Measurements from ENCODE around the gene SPAG6. TPM values are rescaled to one million over a fixed set of nuclear protein-coding genes. Genes with fewer than 3 reads are reported as not detected.

Gene SPAG6
- total and polyA plus RNA-seq, 2 experiments from 2014 or later: 0.21 TPM; not detected in 1

DNA sequence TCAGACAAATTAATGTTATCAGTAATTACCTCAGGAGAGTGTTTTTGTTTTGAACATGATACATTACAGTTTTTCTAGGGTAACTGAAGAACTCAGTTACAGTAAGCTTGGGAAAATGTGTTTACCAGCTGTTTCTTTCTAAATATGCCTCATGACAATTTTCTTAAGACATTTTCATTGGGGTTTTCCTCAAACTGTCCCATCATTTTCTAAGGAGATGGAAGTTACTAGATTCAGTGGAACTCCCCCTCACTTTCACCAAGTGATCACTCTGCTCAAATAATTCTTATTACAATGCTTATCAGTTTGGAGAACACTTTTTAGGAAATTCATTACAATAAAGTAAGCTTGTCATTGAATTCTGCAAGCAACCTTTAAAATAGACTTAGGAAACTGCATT, 6.4 kb upstream of the SPAG6 start (continued):
- TF ChIP-seq, protein P1, sequence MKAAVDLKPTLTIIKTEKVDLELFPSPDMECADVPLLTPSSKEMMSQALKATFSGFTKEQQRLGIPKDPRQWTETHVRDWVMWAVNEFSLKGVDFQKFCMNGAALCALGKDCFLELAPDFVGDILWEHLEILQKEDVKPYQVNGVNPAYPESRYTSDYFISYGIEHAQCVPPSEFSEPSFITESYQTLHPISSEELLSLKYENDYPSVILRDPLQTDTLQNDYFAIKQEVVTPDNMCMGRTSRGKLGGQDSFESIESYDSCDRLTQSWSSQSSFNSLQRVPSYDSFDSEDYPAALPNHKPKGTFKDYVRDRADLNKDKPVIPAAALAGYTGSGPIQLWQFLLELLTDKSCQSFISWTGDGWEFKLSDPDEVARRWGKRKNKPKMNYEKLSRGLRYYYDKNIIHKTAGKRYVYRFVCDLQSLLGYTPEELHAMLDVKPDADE (IDR thresholded peaks at IDR 0.05): no peak
- TF ChIP-seq EZH2phosphoT487 (IDR thresholded peaks at IDR 0.05; ENCODE audit: unreplicated experiment): no peak

DNA sequence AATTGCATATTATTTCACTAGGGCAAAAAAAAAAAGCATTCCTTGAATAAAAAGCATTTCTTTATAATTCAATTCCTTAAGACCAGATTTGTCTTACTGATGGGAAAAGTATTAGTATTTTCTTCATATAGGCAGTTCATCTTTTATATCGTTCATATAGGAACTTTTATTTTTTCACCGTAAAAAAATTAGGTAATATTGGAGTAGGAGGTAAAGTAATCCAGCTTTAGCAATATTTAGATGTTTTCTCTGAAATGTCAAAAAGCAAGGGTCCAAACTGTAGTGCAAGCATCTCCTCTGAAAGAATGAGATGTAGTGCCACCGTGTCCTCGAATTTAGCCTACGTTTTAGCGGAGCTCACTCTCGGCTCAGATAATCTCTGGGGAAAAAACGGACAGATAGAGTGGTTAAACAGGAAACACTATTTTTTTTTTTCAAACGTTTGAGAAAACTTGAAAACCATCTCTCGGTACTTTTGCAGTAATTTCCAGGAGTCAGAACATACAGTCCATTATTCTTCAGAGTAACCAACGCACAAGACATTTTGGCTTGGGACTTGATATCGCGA, 5.5 kb upstream of the SPAG6 start:
- Mint-ChIP-seq H3K27ac (no peak overlapping the region), H3K4me3 (peak overlapping the region; percentile 70), H3K36me3 (ENCODE audit: low read depth) (no peaks in the 10 kb centered on the region), H3K4me1 (peaks cover 18% of the 10 kb centered on the region), H3K27me3 (ENCODE audit: insufficient read depth, low read depth, poor library complexity) (peaks cover 94% of the 10 kb centered on the region), H3K9me3 (no peaks in the 10 kb centered on the region; the same call in 2 of the 3 replicates)
- Histone ChIP-seq H3K27ac (ENCODE audit: low read depth) (no peak overlapping the region), H3K9me2 (ENCODE audit: insufficient read depth) (no peaks in the 10 kb centered on the region), H3F3A (replicated peaks; ENCODE audit: low read depth) (peaks cover 29% of the 10 kb centered on the region), H3K4me1 (ENCODE audit: insufficient read depth) (peaks cover 39% of the 10 kb centered on the region), H2AFZ (no peak overlapping the region), H3K4me3 (peak overlapping the region; percentile 60), H3K79me2 (replicated peaks; ENCODE audit: insufficient read depth) (no peaks in the 10 kb centered on the region), H3K4me2 (peak overlapping the region; percentile 77), H4K20me1 (replicated peaks; ENCODE audit: insufficient read depth) (peaks cover 25% of the 10 kb centered on the region), H3K27me3 (ENCODE audit: insufficient read depth) (peaks cover 100% of the 10 kb centered on the region), H3K36me3 (ENCODE audit: insufficient read depth) (no peaks in the 10 kb centered on the region)
- no peak for ATAC-seq
- DNase-seq (ENCODE audit: low spot score): no peak
- TF ChIP-seq, protein P2, sequence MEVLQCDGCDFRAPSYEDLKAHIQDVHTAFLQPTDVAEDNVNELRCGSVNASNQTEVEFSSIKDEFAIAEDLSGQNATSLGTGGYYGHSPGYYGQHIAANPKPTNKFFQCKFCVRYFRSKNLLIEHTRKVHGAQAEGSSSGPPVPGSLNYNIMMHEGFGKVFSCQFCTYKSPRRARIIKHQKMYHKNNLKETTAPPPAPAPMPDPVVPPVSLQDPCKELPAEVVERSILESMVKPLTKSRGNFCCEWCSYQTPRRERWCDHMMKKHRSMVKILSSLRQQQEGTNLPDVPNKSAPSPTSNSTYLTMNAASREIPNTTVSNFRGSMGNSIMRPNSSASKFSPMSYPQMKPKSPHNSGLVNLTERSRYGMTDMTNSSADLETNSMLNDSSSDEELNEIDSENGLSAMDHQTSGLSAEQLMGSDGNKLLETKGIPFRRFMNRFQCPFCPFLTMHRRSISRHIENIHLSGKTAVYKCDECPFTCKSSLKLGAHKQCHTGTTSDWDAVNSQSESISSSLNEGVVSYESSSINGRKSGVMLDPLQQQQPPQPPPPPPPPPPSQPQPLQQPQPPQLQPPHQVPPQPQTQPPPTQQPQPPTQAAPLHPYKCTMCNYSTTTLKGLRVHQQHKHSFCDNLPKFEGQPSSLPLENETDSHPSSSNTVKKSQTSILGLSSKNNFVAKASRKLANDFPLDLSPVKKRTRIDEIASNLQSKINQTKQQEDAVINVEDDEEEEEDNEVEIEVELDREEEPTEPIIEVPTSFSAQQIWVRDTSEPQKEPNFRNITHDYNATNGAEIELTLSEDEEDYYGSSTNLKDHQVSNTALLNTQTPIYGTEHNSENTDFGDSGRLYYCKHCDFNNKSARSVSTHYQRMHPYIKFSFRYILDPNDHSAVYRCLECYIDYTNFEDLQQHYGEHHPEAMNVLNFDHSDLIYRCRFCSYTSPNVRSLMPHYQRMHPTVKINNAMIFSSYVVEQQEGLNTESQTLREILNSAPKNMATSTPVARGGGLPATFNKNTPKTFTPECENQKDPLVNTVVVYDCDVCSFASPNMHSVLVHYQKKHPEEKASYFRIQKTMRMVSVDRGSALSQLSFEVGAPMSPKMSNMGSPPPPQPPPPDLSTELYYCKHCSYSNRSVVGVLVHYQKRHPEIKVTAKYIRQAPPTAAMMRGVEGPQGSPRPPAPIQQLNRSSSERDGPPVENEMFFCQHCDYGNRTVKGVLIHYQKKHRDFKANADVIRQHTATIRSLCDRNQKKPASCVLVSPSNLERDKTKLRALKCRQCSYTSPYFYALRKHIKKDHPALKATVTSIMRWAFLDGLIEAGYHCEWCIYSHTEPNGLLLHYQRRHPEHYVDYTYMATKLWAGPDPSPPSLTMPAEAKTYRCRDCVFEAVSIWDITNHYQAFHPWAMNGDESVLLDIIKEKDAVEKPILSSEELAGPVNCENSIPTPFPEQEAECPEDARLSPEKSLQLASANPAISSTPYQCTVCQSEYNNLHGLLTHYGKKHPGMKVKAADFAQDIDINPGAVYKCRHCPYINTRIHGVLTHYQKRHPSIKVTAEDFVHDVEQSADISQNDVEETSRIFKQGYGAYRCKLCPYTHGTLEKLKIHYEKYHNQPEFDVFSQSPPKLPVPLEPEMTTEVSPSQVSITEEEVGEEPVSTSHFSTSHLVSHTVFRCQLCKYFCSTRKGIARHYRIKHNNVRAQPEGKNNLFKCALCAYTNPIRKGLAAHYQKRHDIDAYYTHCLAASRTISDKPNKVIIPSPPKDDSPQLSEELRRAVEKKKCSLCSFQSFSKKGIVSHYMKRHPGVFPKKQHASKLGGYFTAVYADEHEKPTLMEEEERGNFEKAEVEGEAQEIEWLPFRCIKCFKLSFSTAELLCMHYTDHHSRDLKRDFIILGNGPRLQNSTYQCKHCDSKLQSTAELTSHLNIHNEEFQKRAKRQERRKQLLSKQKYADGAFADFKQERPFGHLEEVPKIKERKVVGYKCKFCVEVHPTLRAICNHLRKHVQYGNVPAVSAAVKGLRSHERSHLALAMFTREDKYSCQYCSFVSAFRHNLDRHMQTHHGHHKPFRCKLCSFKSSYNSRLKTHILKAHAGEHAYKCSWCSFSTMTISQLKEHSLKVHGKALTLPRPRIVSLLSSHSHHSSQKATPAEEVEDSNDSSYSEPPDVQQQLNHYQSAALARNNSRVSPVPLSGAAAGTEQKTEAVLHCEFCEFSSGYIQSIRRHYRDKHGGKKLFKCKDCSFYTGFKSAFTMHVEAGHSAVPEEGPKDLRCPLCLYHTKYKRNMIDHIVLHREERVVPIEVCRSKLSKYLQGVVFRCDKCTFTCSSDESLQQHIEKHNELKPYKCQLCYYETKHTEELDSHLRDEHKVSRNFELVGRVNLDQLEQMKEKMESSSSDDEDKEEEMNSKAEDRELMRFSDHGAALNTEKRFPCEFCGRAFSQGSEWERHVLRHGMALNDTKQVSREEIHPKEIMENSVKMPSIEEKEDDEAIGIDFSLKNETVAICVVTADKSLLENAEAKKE (CRISPR knock-in tag; IDR thresholded peaks at IDR 0.05): no peak
- peak; percentile 80 for TF ChIP-seq CREB1 (CRISPR knock-in tag; IDR thresholded peaks at IDR 0.05; ENCODE audit: low read depth)
- no peak for TF ChIP-seq JUNB (IDR thresholded peaks at IDR 0.05; ENCODE audit: unreplicated experiment)
- no peak for TF ChIP-seq NANOG (IDR thresholded peaks at IDR 0.05; ENCODE audit: borderline replicate concordance)
- peak; percentile 86 for TF ChIP-seq EZH2 (IDR thresholded peaks at IDR 0.05; ENCODE audit: low read depth, unreplicated experiment)
- TF ChIP-seq POLR2AphosphoS5 (IDR thresholded peaks at IDR 0.05; ENCODE audit: low read depth): no peak
